Measurements from ENCODE around the gene VWC2L. TPM values are rescaled to one million over a fixed set of nuclear protein-coding genes. Genes with fewer than 3 reads are reported as not detected.

Gene VWC2L
- total and polyA plus RNA-seq, 7 donors = 0.28 TPM; not detected in 6

GRCh38 chr2:214628091-214628490 is 217.2 kb downstream of the VWC2L start:
- no peaks in the 10 kb centered on the region for H3K4me1 ChIP-seq
- DNase-seq = no peak
- no peaks in the 10 kb centered on the region for H3K9me3 ChIP-seq
- 78 to 81% methylated on average over 2 of the region's 2 CpGs for WGBS, 2 donors
- H3K27ac ChIP-seq = no peak overlapping the region
- H3K27me3 ChIP-seq = no peaks in the 10 kb centered on the region
- no peak overlapping the region for H3K4me3 ChIP-seq
- H3K36me3 ChIP-seq = no peaks in the 10 kb centered on the region
- TF ChIP-seq POLR2AphosphoS5 (IDR thresholded peaks at IDR 0.05) = no peak
- no peak for TF ChIP-seq EP300 (IDR thresholded peaks at IDR 0.05)
- TF ChIP-seq CTCF (IDR thresholded peaks at IDR 0.05) = no peak
- intact Hi-C loops (cut with DNase I) = no loop called here

Data from sigmoid colon (tissue), 7 donors.